ENCODE results near the gene GUCA2B.

The GUCA2B gene

GRCh38 chr1:42143896-42144710, 9.1 kb upstream of the GUCA2B start:
- no peak for DNase-seq

DNA sequence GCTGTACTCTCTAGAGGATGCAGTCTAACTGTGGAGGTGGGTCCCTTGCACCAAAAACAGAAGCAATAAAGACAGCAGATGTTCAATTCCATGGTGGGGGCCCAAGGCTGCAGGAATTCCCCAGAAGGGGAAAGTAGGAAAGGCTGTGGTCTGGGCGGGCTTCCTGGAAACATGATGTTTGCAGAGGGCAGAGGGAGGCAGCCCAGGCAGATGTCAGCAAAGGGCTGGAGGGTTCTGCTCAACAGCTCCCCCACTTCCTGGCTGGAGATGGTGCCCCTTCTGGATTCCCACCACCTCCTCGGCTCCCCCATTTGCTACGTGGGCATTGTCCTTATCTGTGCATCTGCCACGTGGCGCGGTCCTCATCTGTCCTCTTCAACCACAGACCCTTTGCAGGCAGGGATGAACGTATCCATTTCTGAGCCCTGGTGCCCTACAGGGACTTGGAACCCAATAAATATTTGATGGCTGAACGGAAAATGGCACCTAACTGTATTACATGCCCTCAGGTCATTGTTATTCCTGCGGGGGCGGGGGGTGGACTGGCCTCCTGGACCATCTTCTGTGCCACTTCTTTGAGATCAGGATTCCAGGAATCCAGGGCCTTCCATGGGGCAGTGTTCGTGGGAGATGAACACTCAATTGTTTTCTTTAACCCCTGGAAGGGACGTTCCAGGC, 8.4 kb upstream of the GUCA2B start:
- no peak for DNase-seq

DNA sequence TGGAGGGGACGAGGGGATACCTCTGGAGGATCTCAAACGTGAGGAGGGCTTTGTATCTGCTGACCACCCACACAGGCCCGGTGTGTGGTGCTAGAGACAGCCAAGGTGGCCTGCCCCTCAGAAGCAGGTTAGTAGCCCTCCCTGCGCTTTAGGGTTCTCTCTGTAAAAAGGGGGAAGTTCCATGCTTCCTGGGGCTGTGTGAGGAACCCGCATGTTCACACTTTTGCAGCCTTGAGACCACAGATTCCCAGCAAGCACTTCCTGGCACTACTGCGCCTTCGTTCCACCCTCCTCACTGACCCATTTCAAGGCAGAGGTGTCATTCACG, 7.9 kb upstream of the GUCA2B start:
- DNase-seq, result no peak

DNA sequence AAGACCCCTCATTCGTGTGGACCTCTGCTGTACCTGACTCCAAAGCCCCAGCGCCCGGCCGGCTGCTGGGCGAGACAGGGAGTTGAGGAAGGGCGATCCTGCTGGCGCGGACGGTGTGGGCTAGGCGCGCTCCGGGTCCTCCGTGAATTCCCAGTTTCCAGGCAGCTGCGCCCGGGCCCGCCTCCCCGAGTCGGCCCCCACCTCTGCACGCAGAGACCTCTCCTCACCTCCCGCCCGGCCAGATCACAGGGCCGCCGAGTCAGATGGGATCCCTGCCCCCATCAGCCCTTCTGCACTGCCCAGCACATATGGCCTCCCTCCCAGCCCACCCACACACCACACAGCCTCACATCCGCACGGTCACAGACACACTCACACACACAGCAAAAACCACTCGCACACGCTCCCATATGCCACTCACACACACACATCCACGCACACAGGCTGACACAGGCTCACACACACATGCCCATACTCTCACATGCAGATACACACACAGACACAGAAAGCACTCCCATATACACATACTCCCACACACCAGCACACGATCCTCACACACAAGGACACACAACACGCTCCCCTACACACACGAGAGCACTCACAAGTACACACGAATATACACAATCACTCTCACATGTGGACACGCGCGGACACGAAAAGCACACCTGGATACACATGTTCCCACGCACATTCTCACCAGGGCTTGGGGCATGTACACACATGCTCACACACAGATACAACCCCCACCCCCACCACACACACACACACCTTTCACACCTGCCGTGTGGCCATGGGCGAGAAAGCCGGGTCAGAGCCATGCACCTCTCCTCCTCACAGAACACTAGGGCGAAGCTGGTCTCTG, 7.2 kb upstream of the GUCA2B start:
- DNase-seq, result no peak

GRCh38 chr1:42146626-42147320, 6.4 kb upstream of the GUCA2B start:
- peak; percentile 63 for DNase-seq

- DNase-seq, result no peak
Observed at GRCh38 chr1:42148166-42148565, 5.0 kb upstream of the GUCA2B start.

DNA sequence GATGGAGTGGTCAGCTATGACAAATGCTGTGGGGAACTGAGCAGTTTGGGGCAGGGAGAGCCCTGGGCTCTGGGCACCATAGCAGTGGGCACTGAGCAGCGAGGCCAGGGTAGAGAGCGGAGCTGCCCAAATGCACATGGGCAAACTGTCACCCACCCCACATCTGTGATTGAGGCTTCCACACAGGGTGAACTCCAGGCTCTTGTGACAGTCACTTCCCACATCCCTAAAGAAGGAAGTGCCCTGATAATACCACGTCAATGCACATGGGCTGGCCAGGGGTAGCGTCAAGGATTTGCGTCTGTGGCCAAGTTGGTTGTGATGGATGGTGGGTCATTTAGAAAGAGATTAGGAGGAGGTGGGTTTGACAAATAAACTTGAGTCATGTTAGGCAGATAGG, 2.6 kb upstream of the GUCA2B start:
- DNase-seq, result no peak

DNA sequence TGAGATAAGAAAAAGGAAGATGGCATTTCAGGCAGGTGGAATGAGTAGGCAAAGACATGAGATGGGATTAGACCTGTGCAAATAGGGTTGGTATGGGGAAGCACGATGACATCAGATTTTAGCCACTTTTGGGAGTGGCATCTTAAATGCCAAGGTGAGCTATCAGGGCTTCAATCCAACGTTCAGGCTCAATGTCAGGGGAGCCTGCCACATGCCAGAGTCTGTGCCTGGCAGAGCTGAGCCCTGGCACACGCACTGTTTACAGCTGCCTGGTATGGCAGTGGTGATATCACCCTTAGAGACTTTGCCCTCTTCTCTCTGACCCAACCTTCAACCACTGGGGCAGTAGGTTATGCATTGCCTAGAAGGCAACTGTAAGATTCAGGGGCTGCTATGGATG, 1.1 kb upstream of the GUCA2B start:
- no peak for DNase-seq

- no peak for DNase-seq
Observed at GRCh38 chr1:42153624-42154023, 414 bp downstream of the GUCA2B start.

- no peak for DNase-seq
Observed at GRCh38 chr1:42154685-42155084, 1.5 kb downstream of the GUCA2B start.

DNA sequence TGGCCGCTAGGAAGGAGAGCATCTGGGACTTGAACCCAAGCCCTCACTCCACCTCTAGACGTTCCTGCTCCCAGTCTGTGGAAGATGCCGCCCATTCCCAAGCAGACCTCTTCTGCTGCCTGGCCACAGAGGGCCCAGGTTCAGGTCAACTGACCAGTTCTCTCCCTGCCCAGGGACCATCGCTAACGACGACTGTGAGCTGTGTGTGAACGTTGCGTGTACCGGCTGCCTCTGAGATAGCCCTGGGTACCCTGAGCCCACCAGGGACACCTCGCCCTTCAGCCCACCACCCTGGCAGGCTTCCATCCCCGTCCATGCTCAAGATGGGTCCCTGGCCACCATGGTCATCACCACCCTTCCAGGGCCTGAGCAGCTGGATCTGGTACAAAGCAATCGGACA, 2.2 kb downstream of the GUCA2B start:
- no peak for DNase-seq

DNA sequence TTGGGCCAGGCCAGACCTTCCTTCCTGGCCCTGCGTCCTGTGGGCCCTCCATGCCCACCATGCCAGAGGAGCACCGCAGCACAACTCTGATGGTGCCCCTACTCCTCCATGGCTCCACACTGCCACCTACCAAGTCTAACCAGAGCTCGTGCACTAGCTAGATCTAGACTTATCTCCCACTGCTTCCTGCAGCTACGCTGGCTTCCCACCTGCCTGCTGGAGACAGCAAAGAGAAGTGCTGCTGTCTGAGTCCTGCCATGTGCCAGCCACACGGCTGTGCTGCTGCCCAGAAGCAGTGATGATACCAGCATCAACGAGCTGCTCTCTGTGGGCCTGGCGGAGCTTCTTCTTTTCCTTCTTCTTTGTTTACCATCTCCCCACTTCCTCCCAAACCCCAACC, 4.5 kb downstream of the GUCA2B start:
- no peak for DNase-seq

- DNase-seq, result no peak
Observed at GRCh38 chr1:42158189-42158588, 5.0 kb downstream of the GUCA2B start.

DNA sequence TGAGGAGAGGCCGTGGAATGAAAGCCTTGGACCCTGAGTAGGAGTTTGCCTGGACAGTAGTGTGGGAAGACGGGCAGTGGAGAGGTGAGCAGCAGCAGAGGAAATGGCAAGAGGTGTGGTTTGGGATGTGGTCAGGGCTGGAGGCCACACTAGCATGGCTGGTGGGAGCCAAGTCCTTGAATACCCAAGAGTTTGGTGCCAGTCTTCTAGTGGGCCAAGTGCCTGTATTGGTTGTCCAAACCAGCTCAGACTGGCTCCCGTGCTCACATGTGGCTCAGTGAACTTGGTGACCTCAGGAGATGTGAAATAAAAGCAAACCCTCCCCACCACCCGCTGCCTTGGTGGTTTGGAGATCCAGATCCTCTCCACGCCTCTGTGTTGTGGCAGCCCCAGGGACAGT, 9.0 kb downstream of the GUCA2B start:
- no peak for DNase-seq

- DNase-seq, result no peak
Observed at GRCh38 chr1:42163114-42163513, 9.9 kb downstream of the GUCA2B start.

DNA sequence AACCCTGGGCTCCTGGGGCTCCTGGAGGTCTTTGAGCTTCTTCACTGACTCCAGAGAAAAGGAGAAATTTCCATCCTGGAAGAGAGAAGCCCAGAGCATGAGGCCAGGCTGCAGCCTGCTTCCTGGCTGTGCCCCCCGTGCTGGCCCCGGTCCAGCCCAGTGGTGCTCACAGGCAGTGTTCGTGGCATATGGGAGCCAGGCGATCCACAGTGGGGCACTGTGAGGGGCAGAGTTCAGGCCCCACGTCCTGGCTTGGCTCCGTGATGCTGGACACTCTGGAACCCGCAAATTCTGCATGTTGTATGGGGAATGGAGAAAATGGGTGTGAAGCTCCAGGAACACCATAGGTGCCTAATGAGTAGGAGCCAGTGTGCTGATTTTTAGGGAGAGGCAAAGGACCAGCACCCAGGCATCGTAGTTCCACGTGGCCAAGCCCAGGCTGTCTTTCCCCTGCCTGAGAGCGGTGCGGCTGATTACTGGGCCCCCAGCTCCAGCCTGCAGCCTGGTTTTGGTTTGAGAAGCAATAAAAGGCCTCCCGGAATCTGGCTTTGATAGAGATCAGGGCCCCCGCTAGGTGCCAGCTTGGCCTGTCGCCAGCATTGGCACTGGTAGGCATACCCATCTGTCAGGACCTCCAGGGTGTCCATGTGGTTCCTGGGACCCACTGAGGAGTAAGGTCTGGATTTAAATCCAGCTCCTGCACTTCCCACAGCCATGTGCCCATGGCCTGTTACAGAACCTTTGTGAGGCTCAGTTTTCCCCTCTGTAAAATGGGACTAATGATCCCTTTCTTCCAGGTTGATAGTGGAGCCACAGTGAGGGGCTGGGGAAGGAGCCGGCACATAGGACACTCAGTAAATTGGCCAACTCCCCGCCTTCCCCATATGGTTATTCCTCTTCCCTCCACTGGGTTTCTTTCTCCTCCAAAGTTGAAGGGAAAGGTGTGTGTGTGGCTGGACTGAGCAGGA, 10.6 kb downstream of the GUCA2B start:
- DNase-seq, result no peak

DNA sequence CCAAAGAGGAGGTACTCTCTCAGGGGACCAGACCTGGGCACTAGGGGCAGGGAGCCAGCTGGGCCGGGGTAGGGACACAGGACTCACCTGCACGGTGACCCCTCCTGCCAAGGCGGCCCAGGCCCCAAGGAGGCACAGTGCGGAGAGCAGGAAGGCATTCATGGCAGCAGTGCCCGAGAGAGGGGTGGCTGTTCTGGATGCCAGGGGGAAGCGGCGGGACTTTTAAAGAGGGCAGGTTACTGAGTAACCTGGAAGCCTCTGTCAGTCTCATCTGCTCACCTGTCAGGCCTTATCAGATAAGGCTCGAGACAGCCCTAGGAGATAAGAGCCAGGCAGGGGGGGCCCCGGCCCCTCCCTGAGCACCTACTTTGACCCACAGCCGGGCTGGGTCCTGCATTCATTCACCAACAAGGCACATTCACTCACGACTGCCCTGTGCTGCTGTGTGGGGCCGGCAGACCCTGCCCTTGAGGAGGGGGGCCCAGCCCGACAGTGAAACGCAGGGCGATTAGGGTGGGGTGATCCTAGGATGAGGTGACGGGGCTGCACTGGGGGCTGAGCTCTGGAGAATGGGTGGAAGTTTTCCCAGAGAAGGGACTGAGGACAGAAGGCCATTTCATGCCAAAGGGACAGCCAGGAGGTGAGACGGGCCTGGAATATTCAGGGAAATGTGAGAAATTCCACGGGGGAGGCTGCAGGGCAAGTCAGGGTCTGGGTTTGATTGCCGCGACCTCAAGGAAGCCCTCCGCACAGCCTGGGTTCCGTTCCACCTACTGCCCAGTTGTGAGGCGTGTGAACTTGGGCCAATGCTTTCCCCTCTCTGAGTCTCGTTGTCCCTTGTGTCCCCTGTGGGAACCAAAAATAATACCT, 11.6 kb downstream of the GUCA2B start, which contains the start of gene GUCA2A:
TSS of gene GUCA2A (minus strand) at position 195 of the 870 bp plus-strand sequence. CDS start at position 162, 33 bp downstream.
- no peak for DNase-seq

DNA sequence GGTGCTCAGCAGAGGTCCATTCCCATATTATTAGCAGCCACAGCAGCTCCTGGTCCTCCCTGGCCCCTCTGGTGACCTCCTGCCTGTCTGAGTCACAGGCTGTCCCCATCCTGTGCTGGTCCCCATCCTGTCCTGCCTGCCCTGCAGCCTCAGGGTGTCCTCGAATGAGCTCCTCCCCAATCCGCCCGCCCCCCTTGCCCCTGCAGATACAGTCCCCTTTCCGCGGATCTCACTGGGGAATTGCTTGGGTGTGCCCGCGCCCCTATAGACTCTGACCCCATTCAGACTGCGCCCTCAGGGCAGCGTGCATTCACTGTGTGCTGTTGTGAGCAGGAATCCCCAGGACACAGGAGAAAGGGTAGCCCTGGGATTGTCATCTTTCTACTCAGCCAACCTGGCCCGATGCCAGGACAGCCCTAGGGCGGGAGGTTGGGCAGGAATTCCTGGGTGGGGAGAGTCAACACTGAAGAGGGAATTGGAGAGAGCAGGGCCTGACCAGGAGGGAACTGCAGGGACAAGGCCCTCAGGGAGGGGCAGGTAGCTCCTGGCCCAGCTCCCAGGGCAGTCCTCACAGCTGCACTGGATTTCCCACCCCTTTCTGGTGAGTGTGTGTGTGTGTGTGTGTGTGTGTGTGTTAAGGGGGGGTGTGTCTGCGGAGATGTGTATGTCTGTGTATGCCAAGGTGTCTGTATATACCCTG, 12.5 kb downstream of the GUCA2B start:
- peak; percentile 31 for DNase-seq

DNA sequence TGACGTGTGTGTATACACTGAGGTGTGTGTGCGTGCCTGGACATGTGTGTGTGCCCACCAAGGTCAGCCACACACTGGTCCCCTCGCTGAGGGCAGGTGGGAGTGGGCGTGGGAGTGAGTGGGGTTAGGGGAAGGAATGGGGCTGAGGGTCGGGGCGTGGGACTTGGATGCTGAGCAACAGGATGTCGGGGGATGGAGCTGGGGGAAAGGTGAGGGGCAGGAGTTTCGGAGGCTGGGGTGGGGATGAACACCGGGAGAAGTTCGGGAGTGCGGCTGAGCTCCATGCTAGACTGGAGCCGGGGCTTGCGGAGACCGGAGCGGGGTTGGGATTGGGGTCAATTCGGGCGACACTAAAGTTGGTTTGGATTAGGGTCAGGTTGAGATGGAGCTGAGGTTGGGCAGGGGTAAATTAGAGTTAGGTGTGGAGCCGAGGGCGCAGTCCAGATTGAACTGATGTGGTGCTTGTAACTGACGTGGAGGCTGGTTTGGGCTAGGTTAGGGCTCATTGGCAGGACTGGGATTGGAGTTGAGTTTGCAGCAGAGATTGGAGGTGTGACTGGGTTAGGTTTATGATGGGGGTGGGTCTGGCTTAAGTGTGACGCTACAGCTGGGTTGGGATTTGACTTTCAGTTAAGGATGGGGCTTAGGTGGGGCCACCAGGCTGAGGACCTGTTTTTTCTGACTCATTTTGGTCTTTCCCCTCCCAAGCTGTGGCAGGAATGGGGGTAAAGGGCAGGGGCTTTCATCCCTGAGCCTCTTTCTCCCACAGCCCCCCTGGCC, 14.6 kb downstream of the GUCA2B start:
- no peak for DNase-seq

GRCh38 chr1:42168391-42168670, 15.1 kb downstream of the GUCA2B start:
- DNase-seq, result no peak

Data from NCI-H1694 (cell line).